Colonic mucosa (tissue), 4 donors: ENCODE results near the gene SGK1. TPM values are rescaled to one million over a fixed set of nuclear protein-coding genes. Genes with fewer than 3 reads are reported as not detected.

Experiments
- DNase-seq: peaks from one replicate; pipeline ENCODE4 v3.0.0-alpha.2; 2020
- H3K27ac ChIP-seq: fragments of 200-600 bp; one replicate; pipeline ENCODE4 v1.8.0; 2021
- H3K27me3 ChIP-seq: fragments of 200-600 bp; one replicate; pipeline ENCODE4 v1.8.0; 2021
- H3K36me3 ChIP-seq: fragments of 200-600 bp; one replicate; pipeline ENCODE4 v1.8.0; 2021
- H3K4me1 ChIP-seq: fragments of 200-600 bp; one replicate; pipeline ENCODE4 v1.8.0; 2021; ENCODE audit warnings: mild to moderate bottlenecking
- H3K4me3 ChIP-seq: fragments of 200-600 bp; one replicate; pipeline ENCODE4 v1.8.0; 2021
- H3K9ac ChIP-seq, 2 donors: one replicate each; pipeline ENCODE4 v1.7.0; 2013; ENCODE audit warnings: control low read depth in 2 of 2, low read depth in 2 of 2, low read length in 2 of 2
- H3K9me3 ChIP-seq: fragments of 200-600 bp; one replicate; pipeline ENCODE4 v1.8.0; 2021
- intact Hi-C: fragments of 100-400 bp; cut with DNase I; formaldehyde crosslinking; loops from one replicate; pipeline ENCODE4 v1.14.1; 2022
- total RNA-seq, 2 donors: library from RNA; stranded (reverse); fragmentation: NEBNext Ultra II Directional in 1 of 2; extraction: Animal tissue kit (Norgen Biotek cat#: 25700) in 1 of 2; gene quantifications; one replicate each; pipeline ENCODE4 v1.2.1, GENCODE V29; 2021
- TF ChIP-seq, protein P1 (sequence below): fragments of 200-600 bp; IDR thresholded peaks from one replicate; pipeline ENCODE4 v1.8.0; 2022; ENCODE audit warnings: antibody characterized with exemption, mild to moderate bottlenecking
- donor health status: healthy.
- donor health status: DM: no; HTN: no; CAD: no.
- donor health status: DM: no; HTN: no; CAD: no.

Gene SGK1
- total RNA-seq, 2 donors from 2014 or later: 12.0 to 41.5 TPM

GRCh38 chr6:134346932-134347545 lies 29.1 kb upstream of the SGK1 start:
- no peak overlapping the region for H3K4me3 ChIP-seq
- no peak overlapping the region for H3K9ac ChIP-seq
- TF ChIP-seq, protein P1, sequence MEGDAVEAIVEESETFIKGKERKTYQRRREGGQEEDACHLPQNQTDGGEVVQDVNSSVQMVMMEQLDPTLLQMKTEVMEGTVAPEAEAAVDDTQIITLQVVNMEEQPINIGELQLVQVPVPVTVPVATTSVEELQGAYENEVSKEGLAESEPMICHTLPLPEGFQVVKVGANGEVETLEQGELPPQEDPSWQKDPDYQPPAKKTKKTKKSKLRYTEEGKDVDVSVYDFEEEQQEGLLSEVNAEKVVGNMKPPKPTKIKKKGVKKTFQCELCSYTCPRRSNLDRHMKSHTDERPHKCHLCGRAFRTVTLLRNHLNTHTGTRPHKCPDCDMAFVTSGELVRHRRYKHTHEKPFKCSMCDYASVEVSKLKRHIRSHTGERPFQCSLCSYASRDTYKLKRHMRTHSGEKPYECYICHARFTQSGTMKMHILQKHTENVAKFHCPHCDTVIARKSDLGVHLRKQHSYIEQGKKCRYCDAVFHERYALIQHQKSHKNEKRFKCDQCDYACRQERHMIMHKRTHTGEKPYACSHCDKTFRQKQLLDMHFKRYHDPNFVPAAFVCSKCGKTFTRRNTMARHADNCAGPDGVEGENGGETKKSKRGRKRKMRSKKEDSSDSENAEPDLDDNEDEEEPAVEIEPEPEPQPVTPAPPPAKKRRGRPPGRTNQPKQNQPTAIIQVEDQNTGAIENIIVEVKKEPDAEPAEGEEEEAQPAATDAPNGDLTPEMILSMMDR: no peak
- H3K27me3 ChIP-seq: no peaks in the 10 kb centered on the region
- no peaks in the 10 kb centered on the region for H3K9me3 ChIP-seq
- no peak for DNase-seq
- H3K4me1 ChIP-seq: no peaks in the 10 kb centered on the region
- no peak overlapping the region for H3K27ac ChIP-seq
- intact Hi-C loops: no loop called here
- no peaks in the 10 kb centered on the region for H3K36me3 ChIP-seq

- Histone ChIP-seq H3K4me1 (no peaks in the 10 kb centered on the region), H3K4me3 (no peak overlapping the region), H3K9me3 (no peaks in the 10 kb centered on the region), H3K27ac (no peak overlapping the region), H3K36me3 (no peaks in the 10 kb centered on the region), H3K9ac (no peak overlapping the region), H3K27me3 (no peaks in the 10 kb centered on the region)
- intact Hi-C loops: no loop called here
- TF ChIP-seq, protein P1: no peak
- no peak for DNase-seq
These were observed 27.9 kb upstream of the SGK1 start for GRCh38 chr6:134345789-134346188.

DNA sequence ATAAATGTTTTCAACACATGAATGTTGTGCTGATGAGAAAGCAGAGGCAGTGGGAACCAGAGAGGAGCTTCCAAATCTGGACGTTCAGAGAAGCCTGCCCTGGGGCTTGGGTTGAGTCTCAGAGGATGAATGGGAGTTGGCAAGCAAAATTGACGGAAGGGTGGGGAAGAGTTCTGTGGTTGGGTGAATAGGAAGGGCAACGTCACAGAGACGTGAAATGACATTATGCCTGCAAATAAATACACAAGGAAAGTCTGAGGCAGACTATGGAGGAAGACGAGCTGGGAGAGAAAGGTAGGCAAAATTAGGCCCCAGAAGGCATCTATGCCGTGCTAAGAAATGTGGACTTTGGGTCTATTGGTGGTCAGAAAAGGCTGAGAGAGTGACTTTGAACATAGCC lies 25.2 kb upstream of the SGK1 start:
- intact Hi-C loops: no loop called here
- TF ChIP-seq, protein P1: no peak
- Histone ChIP-seq H3K4me1 (no peaks in the 10 kb centered on the region), H3K9me3 (no peaks in the 10 kb centered on the region), H3K36me3 (no peaks in the 10 kb centered on the region), H3K27me3 (no peaks in the 10 kb centered on the region), H3K9ac (no peak overlapping the region), H3K27ac (no peak overlapping the region), H3K4me3 (no peak overlapping the region)
- no peak for DNase-seq

- no peaks in the 10 kb centered on the region for H3K36me3 ChIP-seq
- no peak overlapping the region for H3K27ac ChIP-seq
- no peaks in the 10 kb centered on the region for H3K4me1 ChIP-seq
- no peak overlapping the region for H3K4me3 ChIP-seq
- no peaks in the 10 kb centered on the region for H3K27me3 ChIP-seq
- TF ChIP-seq, protein P1: no peak
- no peaks in the 10 kb centered on the region for H3K9me3 ChIP-seq
- intact Hi-C loops: no loop called here
- H3K9ac ChIP-seq: no peak overlapping the region
- no peak for DNase-seq
These were observed 24.2 kb upstream of the SGK1 start for GRCh38 chr6:134341999-134342567.

- Histone ChIP-seq H3K4me3 (no peak overlapping the region), H3K36me3 (no peaks in the 10 kb centered on the region), H3K27ac (no peak overlapping the region), H3K27me3 (no peaks in the 10 kb centered on the region), H3K9ac (no peak overlapping the region), H3K4me1 (no peaks in the 10 kb centered on the region), H3K9me3 (no peaks in the 10 kb centered on the region)
- no peak for DNase-seq
- TF ChIP-seq, protein P1: no peak
- intact Hi-C loops: no loop called here
These were observed 22.5 kb upstream of the SGK1 start for GRCh38 chr6:134340179-134340975.
